ENCODE results near the gene PTPN21. TPM values are rescaled to one million over a fixed set of nuclear protein-coding genes. Genes with fewer than 3 reads are reported as not detected.
"Not testable (repeated sequence)": the region's sequence is repeated elsewhere in the genome, so short reads cannot be mapped to it uniquely, and the experiment has no call there.

The PTPN21 gene
- total RNA-seq, 4 donors from 2014 or later, result 39.5 to 76.9 (median 64.0) TPM

- WGBS, 2 donors, result 92 to 97% methylated on average over 6 of the region's 6 CpGs
- no peak overlapping the region for H3K4me3 ChIP-seq (ENCODE audit: low read depth, poor library complexity, severe bottlenecking)
- TF ChIP-seq POLR2A (IDR thresholded peaks at IDR 0.05), result no peak
- TF ChIP-seq, protein P1, sequence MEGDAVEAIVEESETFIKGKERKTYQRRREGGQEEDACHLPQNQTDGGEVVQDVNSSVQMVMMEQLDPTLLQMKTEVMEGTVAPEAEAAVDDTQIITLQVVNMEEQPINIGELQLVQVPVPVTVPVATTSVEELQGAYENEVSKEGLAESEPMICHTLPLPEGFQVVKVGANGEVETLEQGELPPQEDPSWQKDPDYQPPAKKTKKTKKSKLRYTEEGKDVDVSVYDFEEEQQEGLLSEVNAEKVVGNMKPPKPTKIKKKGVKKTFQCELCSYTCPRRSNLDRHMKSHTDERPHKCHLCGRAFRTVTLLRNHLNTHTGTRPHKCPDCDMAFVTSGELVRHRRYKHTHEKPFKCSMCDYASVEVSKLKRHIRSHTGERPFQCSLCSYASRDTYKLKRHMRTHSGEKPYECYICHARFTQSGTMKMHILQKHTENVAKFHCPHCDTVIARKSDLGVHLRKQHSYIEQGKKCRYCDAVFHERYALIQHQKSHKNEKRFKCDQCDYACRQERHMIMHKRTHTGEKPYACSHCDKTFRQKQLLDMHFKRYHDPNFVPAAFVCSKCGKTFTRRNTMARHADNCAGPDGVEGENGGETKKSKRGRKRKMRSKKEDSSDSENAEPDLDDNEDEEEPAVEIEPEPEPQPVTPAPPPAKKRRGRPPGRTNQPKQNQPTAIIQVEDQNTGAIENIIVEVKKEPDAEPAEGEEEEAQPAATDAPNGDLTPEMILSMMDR (IDR thresholded peaks at IDR 0.05), result no peak
- no peak for DNase-seq (ENCODE audit: low spot score in 2 of 2)
- intact Hi-C loops (cut with DNase I; ENCODE audit: low total_unique reads), result no loop called here
Observed at GRCh38 chr14:88533064-88533602, 21.7 kb downstream of the PTPN21 start.

GRCh38 chr14:88529889-88530288 lies 24.9 kb downstream of the PTPN21 start:
- DNase-seq (ENCODE audit: low spot score in 2 of 2); intact Hi-C loops (cut with DNase I; ENCODE audit: low total_unique reads); H3K4me3 ChIP-seq (ENCODE audit: low read depth, poor library complexity, severe bottlenecking): not testable (repeated sequence)
- WGBS, 2 donors, result 88 to 95% methylated on average over 1 of the region's 1 CpG

DNA sequence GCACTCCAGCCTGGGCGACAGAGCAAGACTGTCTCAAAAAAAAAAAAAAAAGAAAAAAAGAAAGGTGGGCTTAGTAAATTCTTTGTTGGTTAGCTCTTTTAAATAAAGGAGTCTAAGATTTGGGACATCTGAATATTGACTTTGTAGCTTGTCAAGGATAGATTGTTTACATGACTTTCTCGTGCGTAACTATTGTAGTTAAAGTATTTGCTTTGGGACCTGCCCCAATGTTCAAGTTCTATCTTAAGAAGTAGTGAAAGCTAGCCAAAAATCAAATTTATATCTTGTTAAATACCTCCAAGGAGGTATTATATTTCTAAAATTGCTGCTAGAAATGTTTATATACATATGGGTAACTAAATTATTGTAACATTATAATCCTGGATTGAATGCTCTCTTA lies 32.4 kb downstream of the PTPN21 start:
- no peak overlapping the region for H3K4me3 ChIP-seq (ENCODE audit: low read depth, poor library complexity, severe bottlenecking)
- no peak for DNase-seq (ENCODE audit: low spot score in 2 of 2)
- intact Hi-C loops (cut with DNase I; ENCODE audit: low total_unique reads), result no loop called here
- no peak for TF ChIP-seq POLR2A (IDR thresholded peaks at IDR 0.05)
- TF ChIP-seq, protein P1 (IDR thresholded peaks at IDR 0.05), result no peak
- WGBS, 2 donors, result 87 to 88% methylated on average over 3 of the region's 3 CpGs

GRCh38 chr14:88521818-88522217 lies 33.0 kb downstream of the PTPN21 start:
- TF ChIP-seq, protein P1 (IDR thresholded peaks at IDR 0.05), result no peak
- no peak for TF ChIP-seq POLR2A (IDR thresholded peaks at IDR 0.05)
- DNase-seq (ENCODE audit: low spot score in 2 of 2), result no peak
- intact Hi-C loops (cut with DNase I; ENCODE audit: low total_unique reads), result no loop called here
- WGBS, 2 donors, result 93 to 94% methylated on average over 3 of the region's 3 CpGs
- H3K4me3 ChIP-seq (ENCODE audit: low read depth, poor library complexity, severe bottlenecking), result no peak overlapping the region

DNA sequence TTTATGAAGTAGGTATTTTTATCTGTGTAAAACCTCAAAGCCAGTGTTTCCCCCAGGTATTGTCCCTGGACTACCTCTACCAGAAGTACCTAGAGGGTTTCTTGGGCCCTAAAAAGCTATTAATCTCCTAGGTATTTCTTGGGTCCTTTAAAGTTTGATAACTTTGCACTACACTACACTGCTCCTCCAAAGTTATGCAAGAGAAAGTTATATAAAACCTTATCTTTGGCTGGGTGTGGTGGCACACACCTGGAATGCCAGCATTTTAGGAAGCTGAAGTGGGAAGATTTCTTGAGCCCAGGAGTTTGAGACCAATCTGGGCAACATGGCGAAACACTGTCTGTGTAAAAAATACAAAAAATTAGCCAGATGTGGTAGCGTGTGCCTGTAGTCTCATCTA lies 34.9 kb downstream of the PTPN21 start:
- intact Hi-C loops (cut with DNase I; ENCODE audit: low total_unique reads), result no loop called here

DNA sequence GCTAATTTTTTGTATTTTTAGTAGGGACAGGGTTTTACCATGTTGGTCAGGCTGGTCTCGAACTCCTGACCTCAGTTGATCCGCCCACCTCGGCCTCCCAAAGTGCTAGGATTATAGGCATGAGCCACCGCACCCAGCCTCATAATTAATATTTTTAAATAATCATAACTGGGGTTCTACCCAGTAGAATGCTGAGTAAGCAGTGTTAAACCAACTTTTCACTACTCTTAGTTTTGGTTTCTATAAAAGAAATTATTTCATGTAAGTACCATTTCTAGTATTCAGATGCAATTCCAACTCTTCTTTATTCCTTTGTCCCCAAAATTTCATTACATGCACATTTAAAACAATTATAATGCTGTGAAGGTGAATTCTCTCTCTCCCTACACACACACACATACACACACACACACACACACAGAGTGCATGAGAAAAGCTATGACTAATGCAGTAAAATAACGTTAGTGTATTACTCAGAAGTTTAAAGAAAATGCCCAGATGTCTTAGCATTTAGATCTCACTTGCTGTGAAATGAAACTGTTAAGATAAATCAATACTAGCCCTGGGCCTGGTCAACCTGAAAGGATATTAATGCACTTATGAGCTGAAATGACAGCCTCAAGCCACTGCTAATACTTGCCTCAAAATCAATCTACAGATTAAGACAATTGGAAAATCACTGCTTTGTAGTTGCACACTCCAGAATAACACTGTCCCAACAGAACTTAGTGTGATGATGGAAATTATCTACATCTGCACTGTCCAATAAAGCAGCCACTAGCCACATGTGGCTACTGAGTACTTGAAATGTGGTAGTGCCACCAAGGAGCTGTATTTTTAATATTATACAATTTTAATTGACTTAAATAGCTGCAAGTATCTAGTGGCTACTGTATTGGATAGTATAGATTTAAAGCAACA lies 36.0 kb downstream of the PTPN21 start:
- H3K4me3 ChIP-seq (ENCODE audit: low read depth, poor library complexity, severe bottlenecking), result no peak overlapping the region
- 73 to 79% methylated on average over 5 of the region's 5 CpGs for WGBS, 2 donors
- intact Hi-C loops (cut with DNase I; ENCODE audit: low total_unique reads), result no loop called here
- no peak for TF ChIP-seq POLR2A (IDR thresholded peaks at IDR 0.05)
- TF ChIP-seq, protein P1 (IDR thresholded peaks at IDR 0.05), result no peak
- no peak for DNase-seq (ENCODE audit: low spot score in 2 of 2)

More for the DNA sequence above, 34.9 kb downstream of the PTPN21 start:
- no peak overlapping the region for H3K4me3 ChIP-seq (ENCODE audit: low read depth, poor library complexity, severe bottlenecking)
- TF ChIP-seq, protein P1 (IDR thresholded peaks at IDR 0.05), result no peak
- TF ChIP-seq POLR2A (IDR thresholded peaks at IDR 0.05), result no peak
- 98 to 100% methylated on average over 2 of the region's 2 CpGs for WGBS, 2 donors
- DNase-seq (ENCODE audit: low spot score in 2 of 2), result no peak
